Astrocyte of the cerebellum (primary cell): ENCODE results near the gene CCDC85C.

Source experiments
- DNase-seq: peaks from one replicate; pipeline ENCODE4 v3.0.0-alpha.2; 2011; ENCODE audit warnings: low read depth
- H3K4me3 ChIP-seq: 2 replicates; pipeline ENCODE4 v1.5.1; 2011; ENCODE audit warnings: mild to moderate bottlenecking, low read depth, low read length, moderate library complexity
- CTCF ChIP-seq: IDR thresholded peaks from 2 replicates; pipeline ENCODE4 v1.5.1; 2012; ENCODE audit warnings: low read length, low read depth, moderate library complexity, mild to moderate bottlenecking; ENCODE audit errors: missing control alignments
- in situ Hi-C: cut with HindIII; loops from 2 replicates; pipeline ENCODE4 v1.10.0; 2017; ENCODE audit warnings: low sequenced_read_pairs

CCDC85C gene

GRCh38 chr14:99615497-99616157 is 11.6 kb upstream of the CCDC85C start:
- in situ Hi-C loops = loop anchor here (10.0 kb wide), 1 partner anchor 71 kb away; no protein-coding TSS in a partner anchor
- DNase-seq = no peak
- TF ChIP-seq CTCF = no peak
- no peak overlapping the region for H3K4me3 ChIP-seq

- H3K4me3 ChIP-seq = no peak overlapping the region
- no peak for TF ChIP-seq CTCF
- in situ Hi-C loops = loop anchor here (10.0 kb wide), 1 partner anchor 68 kb away; no protein-coding TSS in a partner anchor
- DNase-seq = no peak
Observed at GRCh38 chr14:99612738-99613330, 8.8 kb upstream of the CCDC85C start.

GRCh38 chr14:99612071-99612737 is 8.2 kb upstream of the CCDC85C start:
- H3K4me3 ChIP-seq = no peak overlapping the region
- TF ChIP-seq CTCF = no peak
- DNase-seq = no peak
- in situ Hi-C loops = loop anchor here (10.0 kb wide), 1 partner anchor 67 kb away; no protein-coding TSS in a partner anchor

GRCh38 chr14:99611646-99612045 is 7.6 kb upstream of the CCDC85C start:
- no peak for DNase-seq
- in situ Hi-C loops = loop anchor here (10.0 kb wide), 1 partner anchor 67 kb away; no protein-coding TSS in a partner anchor
- no peak overlapping the region for H3K4me3 ChIP-seq
- no peak for TF ChIP-seq CTCF

GRCh38 chr14:99609245-99610170 is 5.5 kb upstream of the CCDC85C start:
- in situ Hi-C loops = loop anchor here (10.0 kb wide), 1 partner anchor 65 kb away; no protein-coding TSS in a partner anchor
- TF ChIP-seq CTCF = peak; percentile 91
- H3K4me3 ChIP-seq = no peak overlapping the region
- DNase-seq = no peak

GRCh38 chr14:99608591-99608990 is 4.6 kb upstream of the CCDC85C start:
- TF ChIP-seq CTCF = no peak
- DNase-seq = no peak
- H3K4me3 ChIP-seq = no peak overlapping the region
- in situ Hi-C loops = no loop called here
